Measurements from ENCODE around the gene SSH2.
"Not testable (repeated sequence)": the region's sequence is repeated elsewhere in the genome, so short reads cannot be mapped to it uniquely, and the experiment has no call there.

SSH2 gene

DNA sequence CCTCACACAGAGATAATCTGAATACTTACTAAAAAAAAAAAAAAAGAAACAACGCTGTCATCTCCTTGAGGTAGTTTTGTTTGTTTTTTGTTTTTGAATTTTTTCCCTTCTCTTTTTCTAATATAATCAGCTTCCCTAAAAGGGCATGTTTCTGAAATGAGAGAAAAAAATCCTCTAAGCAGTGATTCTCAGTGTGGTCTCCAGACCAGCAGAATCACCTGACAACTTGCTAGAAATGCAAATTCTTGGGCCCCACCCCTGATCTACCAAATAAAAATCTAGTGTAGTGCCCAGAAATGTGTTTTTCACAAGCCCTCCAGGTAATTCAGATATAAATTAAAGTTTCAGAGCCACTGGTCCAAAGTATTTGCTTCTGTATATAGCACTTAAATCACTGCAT, 65.4 kb downstream of the SSH2 start:
- no peak for TF ChIP-seq BCL11B (tag by site-specific recombination; IDR thresholded peaks at IDR 0.05; ENCODE audit: low read depth)
- TF ChIP-seq MZF1 (tag by site-specific recombination; IDR thresholded peaks at IDR 0.05; ENCODE audit: borderline replicate concordance): no peak
- TF ChIP-seq HOXA7 (CRISPR knock-in tag; IDR thresholded peaks at IDR 0.05; ENCODE audit: borderline replicate concordance): no peak
- TF ChIP-seq ZNF211 (tag by site-specific recombination; IDR thresholded peaks at IDR 0.05; ENCODE audit: low read depth): no peak
- TF ChIP-seq FEZF1 (tag by site-specific recombination; IDR thresholded peaks at IDR 0.05): no peak
- TF ChIP-seq ZNF501 (tag by site-specific recombination; IDR thresholded peaks at IDR 0.05): no peak
- TF ChIP-seq, protein P1, sequence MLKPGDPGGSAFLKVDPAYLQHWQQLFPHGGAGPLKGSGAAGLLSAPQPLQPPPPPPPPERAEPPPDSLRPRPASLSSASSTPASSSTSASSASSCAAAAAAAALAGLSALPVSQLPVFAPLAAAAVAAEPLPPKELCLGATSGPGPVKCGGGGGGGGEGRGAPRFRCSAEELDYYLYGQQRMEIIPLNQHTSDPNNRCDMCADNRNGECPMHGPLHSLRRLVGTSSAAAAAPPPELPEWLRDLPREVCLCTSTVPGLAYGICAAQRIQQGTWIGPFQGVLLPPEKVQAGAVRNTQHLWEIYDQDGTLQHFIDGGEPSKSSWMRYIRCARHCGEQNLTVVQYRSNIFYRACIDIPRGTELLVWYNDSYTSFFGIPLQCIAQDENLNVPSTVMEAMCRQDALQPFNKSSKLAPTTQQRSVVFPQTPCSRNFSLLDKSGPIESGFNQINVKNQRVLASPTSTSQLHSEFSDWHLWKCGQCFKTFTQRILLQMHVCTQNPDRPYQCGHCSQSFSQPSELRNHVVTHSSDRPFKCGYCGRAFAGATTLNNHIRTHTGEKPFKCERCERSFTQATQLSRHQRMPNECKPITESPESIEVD (tag by site-specific recombination; IDR thresholded peaks at IDR 0.05): no peak
- TF ChIP-seq ZNF223 (tag by site-specific recombination; IDR thresholded peaks at IDR 0.05): no peak
- TF ChIP-seq ZNF514 (tag by site-specific recombination; IDR thresholded peaks at IDR 0.05): no peak
- TF ChIP-seq SP7 (tag by site-specific recombination; IDR thresholded peaks at IDR 0.05): no peak
- TF ChIP-seq, protein P2, sequence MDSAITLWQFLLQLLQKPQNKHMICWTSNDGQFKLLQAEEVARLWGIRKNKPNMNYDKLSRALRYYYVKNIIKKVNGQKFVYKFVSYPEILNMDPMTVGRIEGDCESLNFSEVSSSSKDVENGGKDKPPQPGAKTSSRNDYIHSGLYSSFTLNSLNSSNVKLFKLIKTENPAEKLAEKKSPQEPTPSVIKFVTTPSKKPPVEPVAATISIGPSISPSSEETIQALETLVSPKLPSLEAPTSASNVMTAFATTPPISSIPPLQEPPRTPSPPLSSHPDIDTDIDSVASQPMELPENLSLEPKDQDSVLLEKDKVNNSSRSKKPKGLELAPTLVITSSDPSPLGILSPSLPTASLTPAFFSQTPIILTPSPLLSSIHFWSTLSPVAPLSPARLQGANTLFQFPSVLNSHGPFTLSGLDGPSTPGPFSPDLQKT (IDR thresholded peaks at IDR 0.05; ENCODE audit: borderline replicate concordance, low read depth, low read length): no peak
- TF ChIP-seq ZNF114 (tag by site-specific recombination; IDR thresholded peaks at IDR 0.05): no peak
- TF ChIP-seq ZBTB8A (tag by site-specific recombination; IDR thresholded peaks at IDR 0.05): no peak
- TF ChIP-seq REPIN1 (tag by site-specific recombination; IDR thresholded peaks at IDR 0.05; ENCODE audit: low read depth): no peak
- TF ChIP-seq ZNF274 (IDR thresholded peaks at IDR 0.05; ENCODE audit: low read length): no peak
- TF ChIP-seq ZNF274 (tag by site-specific recombination; IDR thresholded peaks at IDR 0.05; ENCODE audit: borderline replicate concordance): no peak
- TF ChIP-seq ZNF510 (tag by site-specific recombination; IDR thresholded peaks at IDR 0.05; ENCODE audit: insufficient replicate concordance): no peak
- TF ChIP-seq ZSCAN23 (tag by site-specific recombination; IDR thresholded peaks at IDR 0.05): no peak
- H3K4me1 ChIP-seq (ENCODE audit: control insufficient read depth, insufficient read depth, low read length): no peaks in the 10 kb centered on the region
- ChIA-PET POLR2A (no interaction called here), CTCF (interaction anchor here (6.2 kb wide), 1 partner anchor 68 kb away, joined by 52 read pairs; the partner anchor contains the start of gene SSH2)
- no peak overlapping the region for H3K27ac ChIP-seq (ENCODE audit: extremely low read depth, low read depth, low read length)
- no peaks in the 10 kb centered on the region; a peak in 1 of 3 replicates for H3K36me3 ChIP-seq (ENCODE audit: control insufficient read depth in 2 of 2, insufficient read depth in 1 of 2, low read length in 2 of 2)
- no peaks in the 10 kb centered on the region for H3K9me3 ChIP-seq (ENCODE audit: control insufficient read depth, insufficient read depth, low read depth, low read length)
- no peak overlapping the region for H3K4me3 ChIP-seq (ENCODE audit: low read depth, low read length)

DNA sequence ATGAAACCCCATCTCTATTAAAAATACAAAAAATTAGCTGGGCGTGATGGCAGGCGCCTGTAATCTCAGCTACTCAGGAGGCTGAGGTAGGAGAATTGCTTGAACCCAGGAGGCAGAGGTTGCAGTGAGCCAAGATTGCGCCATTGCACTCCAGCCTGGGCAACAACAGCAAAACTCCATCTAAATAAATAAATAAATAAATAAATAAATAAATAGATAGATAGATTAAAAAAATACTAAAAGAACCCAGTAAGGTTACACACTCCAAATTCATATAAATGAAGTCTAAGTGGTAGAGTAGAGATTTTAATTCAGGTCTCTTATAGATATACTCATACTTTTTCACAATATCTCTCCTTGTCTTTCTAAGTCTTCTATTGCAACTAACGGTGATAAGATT, 65.9 kb downstream of the SSH2 start:
- H3K27ac ChIP-seq (ENCODE audit: extremely low read depth, low read depth, low read length); H3K9me3 ChIP-seq (ENCODE audit: control insufficient read depth, insufficient read depth, low read depth, low read length); H3K36me3 ChIP-seq (ENCODE audit: control insufficient read depth in 2 of 2, insufficient read depth in 1 of 2, low read length in 2 of 2); H3K4me1 ChIP-seq (ENCODE audit: control insufficient read depth, insufficient read depth, low read length); H3K4me3 ChIP-seq (ENCODE audit: low read depth, low read length); POLR2A ChIA-PET: not testable (repeated sequence)
- CTCF ChIA-PET: interaction anchor here (0.6 to 6.2 kb wide), 2 partner anchors 68 to 86 kb away, joined by 3 to 52 read pairs; partner anchors contain the start of gene SSH2
- TF ChIP-seq ZNF426 (tag by site-specific recombination; IDR thresholded peaks at IDR 0.05): peak; percentile 62
- TF ChIP-seq ZNF140 (tag by site-specific recombination; IDR thresholded peaks at IDR 0.05): 0 out of 2 replicates have a peak, but pooled peaks have one; percentile 41
- TF ChIP-seq ZBTB8A (tag by site-specific recombination; IDR thresholded peaks at IDR 0.05): 0 out of 2 replicates have a peak, but pooled peaks have one; percentile 38
- TF ChIP-seq ZNF555 (tag by site-specific recombination; conservative IDR thresholded peaks at IDR 0.05): peak; percentile 58
- 0 out of 2 replicates have a peak, but pooled peaks have one; percentile 35 for TF ChIP-seq ZNF623 (tag by site-specific recombination; IDR thresholded peaks at IDR 0.05)
- TF ChIP-seq, protein P3, sequence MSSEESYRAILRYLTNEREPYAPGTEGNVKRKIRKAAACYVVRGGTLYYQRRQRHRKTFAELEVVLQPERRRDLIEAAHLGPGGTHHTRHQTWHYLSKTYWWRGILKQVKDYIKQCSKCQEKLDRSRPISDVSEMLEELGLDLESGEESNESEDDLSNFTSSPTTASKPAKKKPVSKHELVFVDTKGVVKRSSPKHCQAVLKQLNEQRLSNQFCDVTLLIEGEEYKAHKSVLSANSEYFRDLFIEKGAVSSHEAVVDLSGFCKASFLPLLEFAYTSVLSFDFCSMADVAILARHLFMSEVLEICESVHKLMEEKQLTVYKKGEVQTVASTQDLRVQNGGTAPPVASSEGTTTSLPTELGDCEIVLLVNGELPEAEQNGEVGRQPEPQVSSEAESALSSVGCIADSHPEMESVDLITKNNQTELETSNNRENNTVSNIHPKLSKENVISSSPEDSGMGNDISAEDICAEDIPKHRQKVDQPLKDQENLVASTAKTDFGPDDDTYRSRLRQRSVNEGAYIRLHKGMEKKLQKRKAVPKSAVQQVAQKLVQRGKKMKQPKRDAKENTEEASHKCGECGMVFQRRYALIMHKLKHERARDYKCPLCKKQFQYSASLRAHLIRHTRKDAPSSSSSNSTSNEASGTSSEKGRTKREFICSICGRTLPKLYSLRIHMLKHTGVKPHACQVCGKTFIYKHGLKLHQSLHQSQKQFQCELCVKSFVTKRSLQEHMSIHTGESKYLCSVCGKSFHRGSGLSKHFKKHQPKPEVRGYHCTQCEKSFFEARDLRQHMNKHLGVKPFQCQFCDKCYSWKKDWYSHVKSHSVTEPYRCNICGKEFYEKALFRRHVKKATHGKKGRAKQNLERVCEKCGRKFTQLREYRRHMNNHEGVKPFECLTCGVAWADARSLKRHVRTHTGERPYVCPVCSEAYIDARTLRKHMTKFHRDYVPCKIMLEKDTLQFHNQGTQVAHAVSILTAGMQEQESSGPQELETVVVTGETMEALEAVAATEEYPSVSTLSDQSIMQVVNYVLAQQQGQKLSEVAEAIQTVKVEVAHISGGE (tag by site-specific recombination; conservative IDR thresholded peaks at IDR 0.05; ENCODE audit: low read depth): 0 out of 2 replicates have a peak, but pooled peaks have one; percentile 41
- 0 out of 2 replicates have a peak, but pooled peaks have one; percentile 10 for TF ChIP-seq ZNF433 (tag by site-specific recombination; IDR thresholded peaks at IDR 0.05; ENCODE audit: low read depth)
- TF ChIP-seq ZNF654 (tag by site-specific recombination; IDR thresholded peaks at IDR 0.05; ENCODE audit: low read depth): 0 out of 2 replicates have a peak, but pooled peaks have one; percentile 10

Data from HEK293 (cell line).